NCI-H345 (cell line): Measurements from ENCODE around the gene KCNJ15.
"Not testable (repeated sequence)": the region's sequence is repeated elsewhere in the genome, so short reads cannot be mapped to it uniquely, and the experiment has no call there.

Source experiments
- DNase-seq: peaks from one replicate; lab custom pipeline; 2025; lab: John Stamatoyannopoulos, UW

The KCNJ15 gene

DNA sequence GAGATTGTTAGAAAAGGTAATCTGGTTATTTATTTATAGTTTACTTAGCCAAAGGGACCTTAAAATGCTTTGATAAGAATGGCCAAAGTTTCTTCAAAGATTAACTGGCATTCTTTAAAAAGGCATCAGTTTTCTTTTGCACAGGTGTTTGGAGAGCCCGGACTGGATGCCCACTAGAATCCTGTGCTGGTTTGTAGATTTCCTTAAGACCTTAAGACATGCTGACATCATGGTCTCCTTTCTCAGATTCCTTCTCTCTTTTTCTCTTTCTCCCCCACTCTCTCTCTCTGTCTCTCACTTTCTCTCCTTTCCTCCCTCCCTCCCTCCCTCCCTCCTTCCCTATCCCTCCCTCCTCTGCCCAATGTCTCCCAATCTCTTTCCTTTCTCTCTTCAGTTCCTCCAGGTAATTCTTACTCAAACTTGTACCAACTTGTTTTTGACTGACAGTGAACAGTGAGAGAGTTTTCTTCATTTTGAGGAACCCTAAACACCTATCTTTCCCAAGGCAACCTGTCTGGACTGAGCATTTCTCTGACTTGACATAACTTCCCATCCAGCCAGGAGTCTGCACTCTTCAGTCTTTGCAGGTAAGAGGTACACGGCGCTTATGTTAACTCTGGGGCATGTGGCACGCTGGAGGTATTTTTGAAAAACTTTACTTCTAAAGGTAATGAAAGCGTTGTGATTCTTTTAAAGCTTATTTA, at the start of gene KCNJ15:
TSS of gene KCNJ15 (plus strand) at position 393 of the 704 bp plus-strand sequence. CDS start 42,271 bp downstream, outside the sequence.
- no peak for DNase-seq

DNA sequence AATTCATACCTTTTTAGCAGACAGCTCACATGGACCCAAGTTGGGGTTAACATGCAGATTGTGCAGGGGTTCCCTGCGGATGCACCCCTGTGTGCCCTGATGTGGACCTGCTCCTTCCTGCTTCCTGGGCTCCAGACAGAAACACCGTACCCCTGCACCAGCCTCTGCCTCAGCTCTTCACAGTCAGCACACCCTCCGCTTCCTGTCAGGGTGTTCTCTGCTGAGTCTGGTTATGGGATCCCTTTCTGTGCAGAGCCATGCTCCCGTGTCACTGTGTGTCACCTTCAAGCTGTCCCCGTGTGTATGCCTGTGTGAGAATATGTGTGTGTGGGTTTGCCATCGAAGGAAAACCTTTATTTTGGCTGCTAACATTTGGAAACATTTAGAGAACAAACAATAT, 48.7 kb upstream of the KCNJ15 start:
- no peak for DNase-seq

DNA sequence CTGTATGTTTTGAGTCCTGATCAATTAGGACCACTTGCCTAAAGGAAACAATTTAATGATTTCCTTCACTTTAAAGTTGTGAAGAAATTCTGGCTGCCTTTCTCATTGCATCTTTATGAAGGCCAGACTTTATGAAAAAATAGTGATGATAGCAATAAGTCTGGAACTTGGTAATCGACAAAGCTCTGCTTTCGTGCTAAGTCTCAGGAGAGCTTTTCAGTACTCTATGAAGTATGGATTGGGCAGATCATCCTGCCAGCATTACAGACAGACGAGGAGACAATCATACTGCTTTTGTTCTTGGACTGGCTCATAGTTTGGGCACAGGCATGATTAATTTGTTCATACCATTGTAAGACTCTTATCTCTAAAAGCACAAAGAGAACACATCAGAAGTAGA, 45.5 kb upstream of the KCNJ15 start:
- no peak for DNase-seq

DNA sequence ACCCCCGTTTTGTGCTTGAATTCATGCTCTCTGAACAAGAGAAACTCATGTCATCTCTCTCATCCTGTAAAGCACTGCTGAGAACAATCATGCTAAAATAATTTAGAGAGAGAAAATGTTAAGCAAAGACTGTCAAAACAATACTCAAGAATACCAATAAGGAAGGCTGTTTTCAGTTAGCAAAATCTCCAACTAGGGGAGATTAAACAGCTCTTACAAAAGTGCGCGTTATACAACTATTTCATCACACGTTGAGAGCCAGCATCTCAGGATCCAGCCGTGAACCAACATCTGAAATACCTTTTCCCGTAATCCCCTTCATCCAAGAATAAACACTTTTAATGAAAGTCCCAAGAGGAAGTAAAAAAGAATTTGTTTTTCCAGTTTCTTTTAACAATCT, 44.1 kb upstream of the KCNJ15 start:
- no peak for DNase-seq

DNA sequence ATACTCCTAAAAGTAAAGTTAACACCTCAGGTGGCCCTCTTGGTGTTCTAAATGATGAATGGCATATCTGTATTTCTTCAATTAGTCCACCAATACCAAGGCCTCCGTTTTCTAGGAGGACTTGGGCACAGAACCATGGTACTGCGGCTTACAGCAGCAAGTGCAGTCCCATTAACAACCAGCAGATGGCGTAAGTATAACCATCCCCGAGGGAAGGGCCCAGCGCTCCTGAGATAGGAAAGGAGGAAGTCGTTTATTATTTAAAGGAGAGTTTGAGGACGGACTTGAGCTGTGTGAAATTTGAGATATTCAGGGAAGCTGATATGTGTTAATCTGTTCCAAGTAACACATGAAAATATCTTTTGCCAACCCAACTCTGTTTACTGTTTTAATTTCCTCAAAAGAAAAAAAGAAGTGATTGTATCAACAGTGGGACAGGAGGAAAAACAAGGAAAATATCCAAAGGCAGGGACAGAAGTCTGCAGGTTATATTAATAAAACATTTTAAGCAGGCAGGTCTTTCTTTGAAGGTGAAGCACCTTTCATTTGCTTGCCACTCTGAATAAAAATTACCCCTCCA, 37.7 kb upstream of the KCNJ15 start:
- DNase-seq = peak; percentile 56

DNA sequence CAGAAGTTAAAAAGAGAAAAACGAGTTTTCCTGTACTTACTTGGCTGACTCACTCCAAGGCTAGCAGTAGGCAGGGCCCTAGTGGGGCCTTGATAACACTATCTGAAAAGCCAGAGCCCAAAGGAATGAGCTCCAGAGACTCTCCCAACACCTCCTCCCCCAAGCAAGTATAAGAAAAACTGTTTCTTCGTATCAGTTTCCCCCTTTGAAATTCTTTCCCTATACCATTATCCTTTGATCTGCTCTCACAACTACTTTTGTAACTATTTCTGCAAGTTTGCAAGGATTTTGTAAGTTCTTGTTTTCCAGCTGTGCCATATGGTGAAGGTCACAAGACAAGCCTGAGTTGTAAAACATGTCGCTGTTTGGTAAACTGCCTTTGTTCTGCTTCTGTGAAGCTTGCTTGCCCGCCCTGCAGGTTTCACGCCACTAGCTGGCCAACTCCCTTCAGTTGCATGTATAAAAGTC, 36.5 kb upstream of the KCNJ15 start:
- no peak for DNase-seq

DNA sequence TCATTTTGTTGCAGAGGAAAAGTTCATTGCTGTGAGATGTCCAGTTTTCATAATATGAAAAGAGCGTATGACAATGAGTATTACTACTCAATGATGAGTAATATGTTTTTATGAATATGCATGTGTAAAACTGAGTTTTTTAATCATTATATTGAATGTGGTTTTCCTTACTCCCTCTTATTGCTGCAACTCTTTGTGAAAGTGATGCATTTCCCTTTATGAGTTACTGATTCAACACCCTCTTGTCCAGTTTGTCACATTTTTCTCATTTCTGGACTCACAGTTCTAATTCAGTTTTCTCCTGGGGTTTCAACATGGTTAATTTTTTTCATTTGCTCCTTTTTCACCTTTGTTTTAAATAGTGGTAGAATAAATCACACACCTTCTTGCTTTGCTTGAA, 35.2 kb upstream of the KCNJ15 start:
- no peak for DNase-seq

DNA sequence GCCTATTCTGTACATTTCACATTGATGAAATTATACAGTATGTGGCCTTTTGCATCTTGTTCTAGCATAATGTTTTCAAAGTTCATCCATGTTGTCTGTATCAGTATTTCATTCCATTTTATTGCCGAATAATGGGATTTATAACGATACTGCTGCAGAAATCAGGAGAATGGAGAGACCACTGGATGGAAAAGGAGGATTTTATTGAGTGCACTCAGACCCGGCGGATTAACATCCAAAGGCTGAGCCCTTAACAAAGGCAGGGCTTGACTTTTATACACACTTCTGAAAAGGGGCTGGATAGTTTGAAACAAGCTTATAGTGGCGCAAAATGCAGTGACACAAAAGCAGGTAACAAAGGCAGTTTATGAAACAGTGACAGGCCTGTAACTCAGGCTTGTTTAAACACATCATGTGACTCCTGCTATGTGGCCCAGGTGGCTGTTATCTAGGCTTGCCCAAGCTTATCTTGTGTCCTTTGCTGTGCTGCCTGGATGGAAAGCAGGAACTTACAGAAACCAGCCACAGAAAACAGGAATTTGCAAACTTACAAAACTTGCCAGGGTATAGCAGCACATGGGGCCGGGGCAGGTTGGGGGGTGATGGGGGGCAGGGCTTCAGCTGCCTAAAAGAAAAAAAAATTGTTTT, 32.8 kb upstream of the KCNJ15 start:
- DNase-seq = no peak

DNA sequence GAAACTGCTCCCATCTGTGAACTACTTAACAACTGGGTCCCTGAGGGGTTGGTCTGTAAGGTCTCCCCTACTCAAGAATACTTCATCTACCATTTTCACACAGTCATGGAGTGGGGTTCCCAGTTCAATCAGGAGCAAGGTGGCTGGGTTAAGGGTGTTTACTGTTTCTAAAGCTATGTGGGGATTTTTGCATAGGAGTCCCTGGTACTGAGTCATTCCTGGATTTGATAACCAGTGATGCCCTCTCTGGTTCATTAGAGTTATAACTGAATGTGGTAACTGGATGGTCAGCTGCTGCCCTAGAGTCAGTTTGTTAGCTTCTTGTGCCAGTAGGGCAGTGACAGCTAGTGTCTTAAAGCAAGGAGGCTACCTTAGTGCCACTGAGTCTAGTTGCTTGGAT, 29.4 kb upstream of the KCNJ15 start:
- DNase-seq = no peak

DNA sequence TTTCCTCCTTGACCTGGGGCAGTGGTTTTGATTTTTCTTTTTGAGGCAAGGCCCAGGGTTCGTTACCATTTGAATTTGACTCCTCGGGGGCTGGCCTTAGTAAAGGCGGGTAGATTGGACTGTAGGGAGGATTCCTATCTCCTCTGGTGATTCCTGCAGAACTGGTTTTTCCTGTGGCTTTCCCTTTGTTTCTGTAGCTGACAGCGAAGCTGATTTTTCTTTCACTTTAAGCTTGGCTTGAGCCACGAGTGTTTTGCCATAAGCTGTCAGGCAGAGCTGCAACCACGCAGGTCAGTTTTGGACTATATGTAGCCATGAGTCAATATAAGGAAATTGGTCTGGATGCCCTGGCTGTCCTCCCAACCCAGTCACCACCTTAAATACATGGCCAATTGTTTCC, 28.7 kb upstream of the KCNJ15 start:
- no peak for DNase-seq

DNA sequence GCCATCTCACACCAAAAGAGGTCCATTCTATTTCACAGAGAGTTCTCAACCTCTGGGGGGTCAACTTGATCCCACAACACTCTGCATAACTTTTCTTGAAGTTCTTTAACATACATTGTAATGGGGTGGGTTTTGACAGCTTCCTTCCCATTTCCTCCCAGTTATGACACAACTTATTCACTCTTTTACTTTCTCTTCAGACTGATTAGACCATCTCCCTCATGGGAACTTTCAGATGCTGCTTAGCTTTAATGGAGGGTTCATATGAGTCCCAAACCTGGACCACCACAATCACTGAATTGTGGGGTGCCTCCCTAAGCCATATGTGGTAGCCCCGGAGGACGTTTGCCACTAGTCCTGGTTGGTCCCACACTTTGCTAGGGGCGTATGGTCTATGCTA, 28.3 kb upstream of the KCNJ15 start:
- no peak for DNase-seq

DNA sequence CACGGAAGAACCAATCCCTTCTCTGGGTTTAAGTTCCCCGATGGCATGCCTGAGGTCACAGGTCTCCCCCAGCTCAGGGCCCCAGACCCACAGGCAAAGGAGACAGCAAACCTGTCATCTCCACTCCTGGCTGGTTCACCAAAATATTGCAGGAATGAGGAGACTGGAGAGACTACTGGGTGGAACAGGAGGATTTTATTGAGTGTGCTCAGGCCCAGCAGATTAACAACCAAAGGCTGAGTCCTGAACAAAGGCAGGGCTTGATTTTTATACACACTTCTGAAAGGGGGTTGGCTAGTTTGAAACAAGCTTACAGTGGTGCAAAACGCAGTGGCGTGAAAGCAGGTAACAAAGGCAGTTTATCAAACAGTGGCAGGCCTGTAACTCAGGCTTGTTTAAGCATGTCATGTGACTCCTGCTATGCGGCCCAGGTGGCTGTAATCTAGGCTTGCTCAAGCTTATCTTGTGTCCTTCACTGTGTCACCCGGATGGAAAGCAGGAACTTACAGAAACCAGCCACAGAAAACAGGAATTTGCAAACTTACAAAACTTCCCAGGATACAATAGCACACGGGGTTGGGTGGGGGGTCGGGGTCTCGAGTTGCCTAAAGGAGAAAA, 27.4 kb upstream of the KCNJ15 start:
- no peak for DNase-seq

DNA sequence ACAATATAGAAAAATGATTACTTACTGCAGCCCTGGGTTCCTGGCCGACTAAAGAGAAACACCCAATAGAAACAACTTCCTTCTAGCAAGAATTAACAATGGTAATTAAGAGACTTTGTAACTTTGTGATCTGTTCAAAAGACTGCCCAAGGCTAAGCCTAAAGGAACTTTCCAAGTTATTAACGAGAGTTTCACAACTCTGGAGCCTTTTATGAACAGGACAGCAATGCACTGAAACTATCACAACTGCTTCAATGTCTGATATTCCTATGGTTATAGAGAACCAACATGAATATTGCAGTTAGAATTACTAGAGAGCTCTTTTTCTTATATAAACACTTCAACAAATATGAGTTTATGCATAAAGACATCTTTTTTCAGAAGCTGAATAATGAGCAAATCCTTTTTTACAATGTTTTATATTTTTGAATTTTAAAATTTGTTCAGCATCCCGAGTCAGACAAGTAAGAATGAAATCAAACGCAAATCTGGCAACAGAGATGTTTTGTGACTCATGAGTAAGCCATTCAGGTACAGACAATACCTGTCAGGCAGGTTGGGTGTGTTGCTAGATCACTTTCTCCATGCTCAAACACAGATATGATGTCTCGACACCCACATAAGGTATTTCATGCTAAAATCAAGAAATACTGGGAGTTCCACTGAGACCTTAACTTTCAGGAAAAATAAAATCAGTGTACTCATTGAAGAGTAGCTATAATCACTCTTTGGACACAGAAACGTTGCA, 22.2 kb upstream of the KCNJ15 start:
- DNase-seq = no peak

DNA sequence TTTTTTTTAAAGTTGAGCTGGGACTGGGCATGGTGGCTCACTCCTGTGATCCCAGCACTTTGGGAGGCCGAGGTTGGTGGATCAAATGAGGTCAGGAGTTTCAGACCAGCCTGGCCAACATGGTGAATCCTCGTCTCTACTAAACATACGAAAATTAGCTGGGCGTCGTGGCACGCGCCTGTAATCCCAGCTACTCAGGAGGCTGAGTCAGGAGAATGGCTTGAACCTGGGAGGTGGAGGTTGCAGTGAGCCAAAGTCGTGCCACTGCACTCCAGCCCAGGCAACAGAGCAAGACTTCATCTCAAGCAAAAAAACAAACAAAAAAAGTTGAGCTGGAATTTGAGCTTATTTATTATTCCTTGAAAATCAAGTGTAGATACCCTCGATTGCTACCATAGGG, 21.5 kb upstream of the KCNJ15 start:
- DNase-seq = not testable (repeated sequence)

DNA sequence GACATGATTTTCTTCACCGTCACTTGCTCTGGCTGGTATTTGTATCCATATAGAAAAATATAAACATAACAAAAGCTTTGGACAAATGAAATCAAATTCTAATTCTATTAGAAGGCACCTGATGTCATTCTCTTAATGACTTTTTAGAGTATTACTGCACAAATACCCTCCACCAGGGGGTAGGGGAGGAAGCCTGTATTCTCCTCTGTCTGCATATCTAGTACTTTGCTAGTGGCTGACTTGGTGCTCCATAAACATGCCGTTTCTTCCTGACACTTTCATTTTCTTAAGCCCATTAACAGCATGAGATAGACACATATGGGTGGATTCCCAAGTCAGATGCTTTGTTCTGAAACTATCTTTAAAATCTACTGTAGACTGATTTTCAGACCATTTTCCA, 20.6 kb upstream of the KCNJ15 start:
- no peak for DNase-seq

DNA sequence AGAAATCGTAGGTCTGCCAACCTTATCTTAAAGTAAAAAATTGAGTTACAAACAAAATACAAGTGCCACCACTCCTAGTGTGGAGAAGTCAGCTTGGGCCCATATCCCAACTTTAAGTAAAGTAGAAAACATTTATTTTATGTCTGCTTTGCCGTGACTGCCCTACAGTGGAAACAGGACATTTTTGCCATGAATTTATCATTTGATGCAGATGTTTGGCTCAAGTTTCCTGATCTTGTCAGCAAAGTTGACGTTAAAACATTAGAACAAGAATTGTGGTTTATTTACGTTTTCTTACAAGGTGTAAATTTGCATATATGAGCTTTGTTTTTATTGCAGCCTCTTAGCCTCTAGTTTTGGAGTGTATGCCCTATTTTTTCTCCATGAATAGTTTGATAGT, 17.1 kb upstream of the KCNJ15 start:
- DNase-seq = no peak

DNA sequence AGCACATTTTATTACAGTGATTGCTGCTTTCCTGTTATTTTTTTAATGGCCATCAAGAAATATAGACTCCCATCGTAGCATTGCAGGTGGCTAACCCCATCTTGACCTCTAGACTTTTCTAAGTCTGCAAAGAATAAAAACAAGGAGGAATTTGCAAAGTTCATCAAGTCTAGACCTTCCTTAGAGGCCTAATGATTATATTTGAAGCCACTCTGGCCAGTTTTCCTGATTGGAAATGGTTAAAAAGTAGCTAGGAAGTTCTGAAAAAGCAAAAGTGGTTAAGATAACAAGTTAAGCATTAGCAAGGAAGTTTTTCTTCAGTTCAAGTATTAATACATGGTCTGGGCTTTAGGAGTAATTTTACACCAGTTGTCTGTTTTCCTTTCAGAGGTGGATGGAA, 16.7 kb upstream of the KCNJ15 start:
- DNase-seq = no peak

DNA sequence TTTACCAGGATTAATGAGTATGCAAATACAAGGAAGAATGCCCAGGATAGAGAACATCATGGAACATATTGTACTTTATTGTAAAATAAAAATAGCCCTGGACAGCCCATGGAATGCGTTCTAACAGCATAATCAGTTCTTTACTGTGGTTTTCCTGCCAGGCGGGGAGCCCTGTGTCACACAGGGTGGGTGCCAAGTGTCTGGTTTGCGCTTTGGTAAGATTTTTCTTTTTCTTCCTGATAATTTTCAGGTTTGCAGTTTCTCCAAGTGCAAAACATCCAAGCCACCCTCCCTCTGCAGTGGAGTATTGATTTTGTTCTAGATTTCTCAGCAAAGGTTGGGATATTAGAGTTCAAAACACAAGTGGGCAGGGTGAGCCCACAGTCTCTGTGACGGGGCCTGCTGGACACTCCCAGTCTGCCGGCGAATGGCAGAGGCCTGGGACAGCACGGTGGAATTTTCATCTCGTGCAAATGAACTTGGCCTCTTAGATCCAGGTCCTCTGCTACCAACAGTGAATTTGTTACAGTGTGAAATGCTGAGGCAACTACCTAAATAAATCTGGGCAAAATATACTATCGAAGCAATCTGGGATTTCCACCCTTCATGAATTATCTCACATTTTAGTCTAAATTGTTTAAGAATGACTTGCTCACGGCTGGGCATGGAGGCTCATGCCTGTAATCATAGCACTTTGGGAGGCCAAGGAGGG, 15.6 kb upstream of the KCNJ15 start:
- no peak for DNase-seq

DNA sequence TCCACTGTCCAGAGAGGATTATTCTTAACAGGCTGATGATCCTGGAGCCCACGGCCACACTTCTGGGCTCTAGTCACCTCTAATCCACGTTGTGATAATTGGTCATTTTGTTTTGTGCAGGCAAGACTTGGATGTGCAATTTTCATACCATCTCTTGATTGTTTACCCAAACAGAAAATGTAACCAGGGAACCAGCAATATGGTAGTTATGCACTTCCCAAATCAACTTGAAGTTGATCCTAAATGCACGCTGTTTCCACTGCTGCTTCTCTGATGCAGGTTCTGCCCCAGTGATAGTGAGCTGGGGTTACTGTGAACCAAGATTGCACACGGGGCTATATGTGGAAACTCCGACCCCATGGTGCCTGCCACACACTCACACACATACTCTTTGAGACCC, 14.7 kb upstream of the KCNJ15 start:
- no peak for DNase-seq

DNA sequence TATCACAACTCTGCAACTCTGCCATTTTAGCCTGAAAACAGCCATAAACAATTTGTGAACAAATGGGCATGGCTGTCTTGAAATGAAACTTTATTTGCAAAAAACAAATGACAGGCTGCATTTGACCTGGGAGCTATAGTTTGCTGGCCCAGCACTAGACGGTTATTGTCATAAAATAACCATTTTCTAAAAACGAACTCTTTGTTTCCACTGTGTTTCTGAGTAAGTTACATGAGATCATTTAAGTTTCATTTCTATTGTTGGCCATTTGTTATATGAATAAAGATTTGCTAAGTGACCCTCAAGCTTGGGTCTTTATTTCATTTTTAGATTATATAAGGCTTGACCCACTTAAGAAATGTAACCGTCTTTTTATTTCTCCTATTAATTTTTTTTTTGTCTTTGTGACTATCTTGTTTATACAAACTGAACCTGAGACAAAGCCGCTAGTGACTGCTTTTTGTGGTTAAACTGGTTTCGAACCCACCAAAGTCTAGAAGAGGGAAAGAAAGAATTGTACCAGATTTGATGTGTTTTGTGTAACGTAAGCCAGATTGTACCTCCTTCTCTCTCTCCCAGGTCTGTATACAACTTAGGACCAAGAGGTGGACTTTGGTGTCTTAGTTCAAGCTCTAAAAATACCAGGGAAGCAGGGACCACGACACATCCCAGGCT, 12.9 kb upstream of the KCNJ15 start:
- no peak for DNase-seq

DNA sequence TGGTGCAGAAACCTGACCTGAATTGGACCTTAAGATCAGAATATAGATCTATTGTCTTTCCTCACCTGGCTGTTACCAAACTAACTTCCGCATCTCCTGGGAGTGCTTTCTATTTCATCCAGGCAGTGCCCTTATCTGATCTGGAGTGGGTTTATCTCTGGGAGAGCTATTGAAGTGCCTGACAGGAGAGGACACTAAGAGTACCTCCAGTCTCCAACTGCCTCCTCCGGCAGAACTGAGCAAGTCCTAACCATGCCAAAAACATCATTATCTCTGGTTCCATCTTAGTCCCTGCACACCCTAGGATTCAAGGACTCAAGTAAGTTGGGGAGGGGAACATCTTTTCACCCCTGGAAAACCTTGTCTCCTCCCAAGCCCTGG, 12.4 kb upstream of the KCNJ15 start:
- DNase-seq = no peak
